HG03439 (cell line): Measurements from ENCODE around the gene CENPS.
"Not testable (repeated sequence)": the region's sequence is repeated elsewhere in the genome, so short reads cannot be mapped to it uniquely, and the experiment has no call there.

ENCODE experiments used
- ATAC-seq: cut with Tn5 transposase; IDR thresholded peaks from one replicate; pipeline ENCODE4 v1.9.1; 2021; ENCODE audit warnings: mild to moderate bottlenecking, moderate library complexity; ENCODE audit not compliant: unreplicated experiment

CENPS gene

GRCh38 chr1:10418741-10419140 is 11.5 kb upstream of the CENPS start:
- not testable (repeated sequence) for ATAC-seq

DNA sequence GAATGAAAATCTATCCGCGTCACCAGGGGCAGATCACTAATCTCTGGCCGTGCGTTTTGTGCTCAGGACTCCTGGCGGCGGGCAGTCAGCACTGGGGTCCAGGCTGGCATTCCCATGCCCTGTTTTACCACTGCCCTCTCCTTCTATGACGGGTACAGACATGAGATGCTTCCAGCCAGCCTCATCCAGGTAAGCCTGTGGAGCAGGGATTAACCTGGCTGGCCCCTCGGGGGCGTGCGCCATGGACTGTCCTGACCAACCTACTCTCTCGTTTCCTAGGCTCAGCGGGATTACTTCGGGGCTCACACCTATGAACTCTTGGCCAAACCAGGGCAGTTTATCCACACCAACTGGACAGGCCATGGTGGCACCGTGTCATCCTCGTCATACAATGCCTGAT is 10.9 kb upstream of the CENPS start:
- ATAC-seq: no peak

DNA sequence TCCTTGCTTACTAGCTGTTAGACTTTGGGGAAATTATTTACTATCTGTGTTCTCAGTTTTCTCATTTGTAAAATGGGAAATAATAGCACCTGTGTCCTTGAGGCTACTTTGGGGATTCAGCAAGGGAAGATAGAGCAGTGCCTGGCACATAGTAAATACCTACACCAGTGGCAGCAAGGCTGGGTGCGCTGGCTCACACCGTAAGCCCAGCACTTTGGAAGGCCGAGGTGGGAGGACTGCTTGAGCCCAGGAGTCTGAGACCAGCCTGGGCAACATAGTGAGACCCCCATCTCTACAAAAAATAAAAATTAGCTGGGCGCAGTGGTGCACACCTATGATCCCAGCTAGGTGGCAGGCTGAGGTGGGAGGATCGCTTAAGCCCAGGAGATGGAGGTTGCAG is 8.6 kb upstream of the CENPS start:
- ATAC-seq: no peak

- ATAC-seq: no peak
These were observed 6.2 kb upstream of the CENPS start for GRCh38 chr1:10424034-10424433.

- ATAC-seq: no peak
These were observed 5.6 kb upstream of the CENPS start for GRCh38 chr1:10424651-10425050.

- ATAC-seq: not testable (repeated sequence)
These were observed 4.3 kb upstream of the CENPS start for GRCh38 chr1:10425826-10426534.

DNA sequence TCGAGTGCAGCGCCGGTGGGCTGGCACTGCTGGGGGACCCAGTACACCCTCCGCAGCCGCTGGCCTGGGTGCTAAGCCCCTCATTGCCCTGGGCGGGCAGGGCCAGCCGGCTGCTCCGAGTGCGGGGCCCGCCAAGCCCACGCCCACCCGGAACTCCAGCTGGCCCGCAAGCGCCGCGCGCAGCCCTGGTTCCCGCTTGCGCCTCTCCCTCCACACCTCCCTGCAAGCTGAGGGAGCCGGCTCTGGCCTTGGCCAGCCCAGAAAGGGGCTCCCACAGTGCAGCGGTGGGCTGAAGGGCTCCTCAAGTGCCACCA is 3.7 kb upstream of the CENPS start:
- not testable (repeated sequence) for ATAC-seq

GRCh38 chr1:10428984-10429383 is 1.2 kb upstream of the CENPS start:
- no peak for ATAC-seq

GRCh38 chr1:10429868-10430215 is 391 bp upstream of the CENPS start:
- no peak for ATAC-seq

GRCh38 chr1:10431070-10431730 is 967 bp downstream of the CENPS start:
- no peak for ATAC-seq

GRCh38 chr1:10432910-10433700 is 2.9 kb downstream of the CENPS start:
- ATAC-seq: no peak

GRCh38 chr1:10433790-10434189 is 3.6 kb downstream of the CENPS start:
- ATAC-seq: no peak

- no peak for ATAC-seq
These were observed 4.4 kb downstream of the CENPS start for GRCh38 chr1:10434590-10434989.

DNA sequence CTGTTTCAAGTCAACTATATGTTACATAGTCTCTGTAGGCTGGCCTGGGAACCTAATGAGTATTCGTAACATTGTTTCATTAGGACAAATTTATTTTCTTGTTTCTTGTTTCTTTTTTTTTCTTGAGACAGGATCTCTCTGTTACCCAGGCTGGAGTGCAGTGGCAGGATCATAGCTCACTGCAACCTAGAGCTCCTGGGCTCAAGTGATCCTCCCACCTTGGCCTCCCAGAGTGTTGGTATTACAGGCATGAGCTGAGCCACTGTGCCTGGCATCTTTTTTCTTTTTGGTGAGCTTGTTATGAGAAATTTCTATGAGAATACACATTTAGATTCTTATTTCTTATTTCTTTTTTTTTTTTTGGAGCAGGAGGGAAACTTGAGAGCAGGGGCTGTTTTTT is 6.8 kb downstream of the CENPS start:
- no peak for ATAC-seq

DNA sequence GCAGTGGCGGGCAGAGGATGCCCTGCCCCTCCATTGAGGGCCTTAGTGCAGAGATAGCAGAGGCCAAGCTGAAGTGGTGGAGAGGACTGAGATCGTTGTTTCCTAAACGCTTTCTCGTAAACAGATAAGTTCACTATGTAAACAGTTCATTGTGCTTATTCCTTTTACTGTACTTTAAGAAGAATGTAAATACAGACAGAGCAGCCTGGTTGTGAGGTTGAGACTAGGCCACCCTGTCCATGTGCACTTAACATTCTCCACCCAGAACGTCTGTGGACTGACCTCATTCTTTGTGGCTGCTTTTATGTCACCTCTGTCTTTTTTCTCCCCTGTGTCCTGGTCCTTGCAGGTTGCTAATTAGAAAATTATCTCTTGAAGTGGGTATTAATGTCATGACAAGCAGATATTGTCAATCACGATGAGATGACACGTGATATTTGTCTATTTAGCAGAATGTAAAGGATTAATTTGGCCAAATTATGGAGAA is 8.5 kb downstream of the CENPS start:
- no peak for ATAC-seq

- no peak for ATAC-seq
These were observed 10.1 kb downstream of the CENPS start for GRCh38 chr1:10440305-10440704.

GRCh38 chr1:10440794-10441193 is 10.6 kb downstream of the CENPS start:
- no peak for ATAC-seq

DNA sequence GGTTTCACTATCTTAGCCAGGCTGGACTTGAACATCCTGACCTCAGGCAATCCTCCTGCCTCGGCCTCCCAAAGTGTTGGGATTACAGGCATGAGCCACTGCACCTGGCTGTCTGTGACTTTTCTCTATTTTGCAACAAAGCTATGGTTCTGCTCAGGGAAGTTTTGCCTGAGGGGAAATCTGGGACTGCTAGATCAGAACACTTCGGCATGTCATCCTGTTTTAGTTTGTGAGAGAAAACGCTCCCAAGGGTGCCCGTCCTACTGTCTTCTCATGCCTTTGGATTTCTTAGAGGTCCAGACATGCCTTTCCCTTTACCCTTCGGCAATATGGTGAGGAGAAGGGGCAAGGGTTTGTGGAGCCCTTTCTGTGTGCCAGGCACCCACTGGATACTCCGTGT is 14.0 kb downstream of the CENPS start:
- ATAC-seq: no peak

DNA sequence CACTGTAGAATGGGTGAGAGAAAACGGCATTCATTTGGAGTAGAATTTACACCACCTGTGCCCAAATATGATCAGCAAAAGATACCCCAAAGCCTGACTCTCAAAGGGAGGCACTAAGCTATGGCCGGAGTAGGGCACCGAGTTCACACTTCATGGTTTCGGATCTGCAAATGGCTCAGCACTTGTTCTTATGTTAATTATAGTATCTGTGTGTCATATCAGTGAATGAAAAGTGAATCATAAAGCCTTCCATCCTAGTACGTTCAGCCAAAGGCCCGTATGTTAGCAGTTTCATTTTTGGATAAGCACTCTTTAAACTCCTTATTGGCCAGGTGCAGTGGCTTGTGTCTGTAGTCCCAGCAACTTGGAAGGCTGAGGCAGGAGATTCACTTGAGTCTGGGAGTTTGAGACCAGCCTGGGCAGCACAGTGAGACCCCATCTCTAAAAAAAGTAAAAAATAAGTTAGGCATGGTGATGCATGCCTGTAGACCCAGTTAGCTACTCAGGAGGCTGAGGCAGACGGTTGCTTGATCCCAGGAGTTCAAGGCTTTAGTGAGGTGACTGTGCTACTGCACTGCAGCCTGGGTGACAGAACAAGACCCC is 14.7 kb downstream of the CENPS start:
- peak; percentile 53 for ATAC-seq

GRCh38 chr1:10446790-10447422 is 16.7 kb downstream of the CENPS start:
- no peak for ATAC-seq

DNA sequence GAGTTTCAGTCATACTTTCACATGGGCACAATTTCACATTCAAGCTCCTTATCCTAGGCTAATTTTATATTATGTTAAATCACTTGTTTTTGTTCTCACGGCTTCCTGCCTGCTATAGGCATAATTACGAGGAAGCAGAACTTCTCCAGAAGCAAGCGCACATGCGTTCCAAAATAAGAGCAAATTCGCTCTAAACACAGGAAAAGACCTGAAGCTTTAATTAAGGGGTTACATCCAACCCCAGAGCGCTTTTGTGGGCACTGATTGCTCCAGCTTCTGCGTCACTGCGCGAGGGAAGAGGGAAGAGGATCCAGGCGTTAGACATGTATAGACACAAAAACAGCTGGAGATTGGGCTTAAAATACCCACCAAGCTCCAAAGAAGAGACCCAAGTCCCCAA is 19.5 kb downstream of the CENPS start, which contains the start of gene CORT:
TSS of gene CORT (plus strand) at position 281 of the 400 bp plus-strand sequence. CDS start 193 bp downstream, outside the sequence.
- ATAC-seq: no peak
